ENCODE data around the gene AMTN.

The AMTN gene

GRCh38 chr4:70570796-70571195 lies 52.4 kb downstream of the AMTN start:
- DNase-seq, result no peak

- no peak for DNase-seq
Measured at GRCh38 chr4:70571772-70572171, 53.4 kb downstream of the AMTN start.

GRCh38 chr4:70575964-70576363 lies 57.6 kb downstream of the AMTN start:
- DNase-seq, result no peak

DNA sequence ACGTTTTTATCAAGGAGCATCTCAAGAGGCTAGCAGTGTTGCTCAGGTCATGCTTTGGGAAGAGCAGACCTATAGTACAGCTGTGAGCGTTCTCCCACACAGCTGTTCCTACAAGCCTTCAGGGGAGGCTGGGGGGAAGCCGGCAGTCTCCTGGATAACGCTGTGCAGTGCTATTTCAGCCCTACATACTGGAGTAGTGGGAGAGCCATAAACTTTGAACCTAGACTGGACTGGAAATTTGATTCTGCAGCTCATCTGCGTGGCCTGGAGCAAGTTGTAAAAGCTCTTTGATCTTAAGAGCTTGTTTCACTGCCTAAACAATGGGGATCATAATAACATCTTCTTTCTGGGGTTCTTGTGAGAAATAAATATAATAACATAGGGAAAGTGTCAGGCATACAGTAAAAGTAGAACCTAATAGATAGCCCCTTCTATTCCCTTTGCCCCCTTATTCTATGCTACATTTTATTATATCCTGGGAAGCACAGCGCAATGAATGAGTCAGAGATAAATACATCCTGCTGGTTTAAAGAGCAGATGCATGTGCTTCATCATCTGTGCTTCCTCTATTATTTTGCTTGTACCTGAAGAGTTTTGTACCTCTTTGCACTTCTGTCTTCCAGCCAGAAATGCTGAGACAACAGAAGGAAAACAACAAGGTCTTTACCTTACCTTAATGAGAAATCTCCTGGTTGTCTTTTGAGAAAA lies 59.0 kb downstream of the AMTN start:
- no peak for DNase-seq

DNA sequence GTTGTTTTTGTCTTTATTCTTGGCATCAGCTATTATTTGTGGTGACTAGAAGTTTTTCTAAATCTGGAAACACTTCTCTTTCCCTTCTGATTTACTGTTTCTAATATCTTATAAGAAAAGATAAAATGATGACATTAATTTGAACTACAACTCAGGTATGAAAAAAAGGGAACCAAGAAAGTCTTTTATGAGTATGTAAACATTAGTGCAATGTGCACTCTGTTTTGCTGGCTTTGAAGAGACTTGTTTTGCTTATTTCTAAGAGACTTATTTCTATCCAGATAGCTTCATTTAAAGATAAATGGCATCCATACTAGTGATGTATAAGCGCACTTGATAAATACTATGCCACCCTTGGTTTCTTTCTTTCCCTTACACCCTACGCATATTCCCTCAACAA lies 63.6 kb downstream of the AMTN start:
- no peak for DNase-seq
